Lung (tissue), 12 donors: ENCODE measurements around the gene CXCR4. TPM values are rescaled to one million over a fixed set of nuclear protein-coding genes. Genes with fewer than 3 reads are reported as not detected.

Source experiments
- ATAC-seq: fragments of 200-7000 bp; cut with Tn5 transposase; one replicate; pipeline ENCODE4 v1.9.1; 2020; ENCODE audit warnings: moderate number of reproducible peaks; ENCODE audit not compliant: insufficient read depth, low FRiP score
- DNase-seq, 3 donors: peaks; one replicate each; pipeline ENCODE4 v3.0.0-alpha.2; 2013 to 2017
- H3K27ac ChIP-seq, 2 donors: one replicate each; pipeline ENCODE4 v1.5.1; 2013; ENCODE audit warnings: mild to moderate bottlenecking in 2 of 2, moderate library complexity in 2 of 2, control low read depth in 1 of 2, inconsistent platforms in 1 of 2, low read depth in 1 of 2, low read length in 1 of 2
- H3K27me3 ChIP-seq, 3 donors: one replicate each; pipeline ENCODE4 v1.5.1; 2013; ENCODE audit warnings: low read length in 2 of 3; ENCODE audit not compliant: control insufficient read depth in 3 of 3, insufficient read depth in 3 of 3
- H3K36me3 ChIP-seq, 4 donors: one replicate each; pipeline ENCODE4 v1.5.1; 2013; ENCODE audit warnings: low read length in 4 of 4, mild to moderate bottlenecking in 1 of 4, moderate library complexity in 1 of 4; ENCODE audit not compliant: control insufficient read depth in 4 of 4, insufficient read depth in 4 of 4
- H3K4me1 ChIP-seq, 5 donors: one replicate each; pipeline ENCODE4 v1.5.1; 2013; ENCODE audit warnings: low read length in 5 of 5, mild to moderate bottlenecking in 2 of 5, moderate library complexity in 1 of 5; ENCODE audit not compliant: control insufficient read depth in 5 of 5, insufficient read depth in 5 of 5
- H3K4me3 ChIP-seq: one replicate; pipeline ENCODE4 v1.5.1; 2013; ENCODE audit warnings: mild to moderate bottlenecking, control low read depth, moderate library complexity
- H3K9ac ChIP-seq, 2 donors: one replicate each; pipeline ENCODE4 v1.5.1; 2013; ENCODE audit warnings: low read length in 2 of 2, control low read depth in 1 of 2; ENCODE audit not compliant: insufficient read depth in 1 of 2
- H3K9me3 ChIP-seq, 4 donors: one replicate each; pipeline ENCODE4 v1.5.1; 2013; ENCODE audit warnings: low read length in 3 of 4, mild to moderate bottlenecking in 1 of 4, moderate library complexity in 1 of 4; ENCODE audit not compliant: control insufficient read depth in 4 of 4, insufficient read depth in 3 of 4
- CTCF ChIP-seq: IDR thresholded peaks from 2 replicates; pipeline ENCODE4 v1.5.1; 2012; ENCODE audit warnings: mild to moderate bottlenecking; ENCODE audit errors: control extremely low read depth, extremely low read depth
- WGBS, 2 donors: extraction: QIAGEN DNeasy Blood & Tissue Kit; methylation state at CpG; one replicate each; pipeline ENCODE4 v1.1.7; 2013; 5-methylcytosine and 5-hydroxymethylcytosine counted together
- polyA plus RNA-seq, 2 donors: library from polyadenylated mRNA; stranded (reverse); fragments of 200-250 nt; gene quantifications; one replicate each; pipeline ENCODE4 v1.2.1, GENCODE V29; 2013
- total RNA-seq, 2 donors: library from RNA; depleted of rRNA in 1 of 2; stranded (reverse); fragments of >200 nt in 1 of 2; gene quantifications; one replicate each; pipeline ENCODE4 v1.2.1, GENCODE V29; 2014 to 2021
- donor health status: control.
- donor health status: control.
- donor health status: Bipolar disorder and iron deficiency.
- donor health status: healthy.
- donor health status: DM: yes; HTN: yes; CAD: no.

CXCR4 gene
- total and polyA plus RNA-seq, 4 donors, result 17.5 to 214 (median 73.1) TPM

DNA sequence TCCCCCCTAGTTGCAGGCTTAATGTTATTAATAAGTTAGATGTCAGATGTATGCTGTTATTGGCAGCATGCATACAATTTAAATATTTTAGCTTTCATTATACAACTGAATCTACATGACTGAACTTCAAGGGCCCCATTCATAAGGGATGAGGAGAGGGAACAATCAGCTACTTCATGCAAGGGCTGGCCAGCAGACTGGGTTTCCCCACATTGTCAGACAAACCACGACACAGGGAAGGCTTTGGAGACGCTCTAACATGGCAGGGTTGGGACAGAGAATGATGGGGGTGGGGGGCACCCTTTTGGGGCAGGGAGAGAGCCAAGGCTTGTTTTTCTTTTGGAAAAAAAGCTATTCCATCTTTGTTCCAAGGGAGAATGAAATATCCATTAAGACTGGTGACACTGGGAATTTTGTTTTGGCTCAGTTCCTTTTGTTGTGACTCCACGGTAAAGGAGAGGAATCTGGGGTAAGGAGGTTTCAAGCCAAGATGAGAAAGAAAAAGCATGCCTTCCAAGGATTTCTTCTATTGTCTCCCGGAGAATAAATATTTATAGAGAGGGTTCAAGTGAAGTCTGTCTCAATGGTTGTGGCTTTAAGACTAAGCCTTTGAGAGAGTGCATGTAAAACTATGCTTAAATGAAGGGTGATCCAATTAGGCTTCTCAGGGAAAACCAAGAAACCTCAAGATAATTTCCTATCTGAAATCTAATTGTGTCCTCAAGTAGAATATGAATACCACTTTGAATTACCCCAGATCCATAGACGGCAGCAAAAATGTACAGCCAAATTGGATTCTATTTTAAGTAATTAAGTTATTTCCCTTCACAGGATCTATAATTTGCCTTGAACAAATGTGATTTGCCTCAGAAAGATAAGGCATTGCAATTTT, 5.4 kb downstream of the CXCR4 start:
- ATAC-seq, result no peak
- Histone ChIP-seq H3K36me3 (peaks cover 0 to 7% (median 0%) of the 10 kb centered on the region in 4 donors), H3K9ac (no peak overlapping the region), H3K27me3 (peaks cover 0 to 21% (median 15%) of the 10 kb centered on the region in 3 donors), H3K27ac (no peak overlapping the region), H3K4me3 (no peak overlapping the region), H3K4me1 (peaks cover 0 to 16% (median 0%) of the 10 kb centered on the region in 5 donors), H3K9me3 (no peaks in the 10 kb centered on the region)
- no peak for DNase-seq
- TF ChIP-seq CTCF, result no peak
- 45 to 47% methylated on average over 5 of the region's 5 CpGs for WGBS, 2 donors

- WGBS, 2 donors, result 57 to 67% methylated on average over 6 of the region's 6 CpGs
- H3K9ac ChIP-seq, result no peak overlapping the region
- peaks cover 0 to 8% (median 0%) of the 10 kb centered on the region in 5 donors for H3K4me1 ChIP-seq
- no peak for ATAC-seq
- no peak for DNase-seq
- peaks cover 0 to 7% (median 0%) of the 10 kb centered on the region in 4 donors for H3K36me3 ChIP-seq
- H3K27me3 ChIP-seq, result peaks cover 0 to 19% (median 15%) of the 10 kb centered on the region in 3 donors
- TF ChIP-seq CTCF, result no peak
- no peak overlapping the region for H3K27ac ChIP-seq
- H3K4me3 ChIP-seq, result no peak overlapping the region
- H3K9me3 ChIP-seq, result no peaks in the 10 kb centered on the region
Observed at GRCh38 chr2:136111711-136112110, 6.2 kb downstream of the CXCR4 start.

- Histone ChIP-seq H3K27ac (no peak overlapping the region), H3K9ac (no peak overlapping the region), H3K4me1 (peaks cover 0 to 5% (median 0%) of the 10 kb centered on the region in 5 donors), H3K4me3 (no peak overlapping the region), H3K27me3 (peaks cover 0 to 11% (median 7%) of the 10 kb centered on the region in 3 donors), H3K36me3 (peaks cover 0 to 7% (median 0%) of the 10 kb centered on the region in 4 donors), H3K9me3 (no peaks in the 10 kb centered on the region)
- TF ChIP-seq CTCF, result no peak
- WGBS, 2 donors, result 18 to 34% methylated on average over 1 of the region's 1 CpG
- ATAC-seq (no peak), DNase-seq (no peak)
Observed at GRCh38 chr2:136110526-136110925, 7.4 kb downstream of the CXCR4 start.
